ENCODE measurements around the gene SETBP1. TPM values are rescaled to one million over a fixed set of nuclear protein-coding genes. Genes with fewer than 3 reads are reported as not detected.

The SETBP1 gene
- total RNA-seq, 1 donor from 2014 or later, result 83.3 TPM

DNA sequence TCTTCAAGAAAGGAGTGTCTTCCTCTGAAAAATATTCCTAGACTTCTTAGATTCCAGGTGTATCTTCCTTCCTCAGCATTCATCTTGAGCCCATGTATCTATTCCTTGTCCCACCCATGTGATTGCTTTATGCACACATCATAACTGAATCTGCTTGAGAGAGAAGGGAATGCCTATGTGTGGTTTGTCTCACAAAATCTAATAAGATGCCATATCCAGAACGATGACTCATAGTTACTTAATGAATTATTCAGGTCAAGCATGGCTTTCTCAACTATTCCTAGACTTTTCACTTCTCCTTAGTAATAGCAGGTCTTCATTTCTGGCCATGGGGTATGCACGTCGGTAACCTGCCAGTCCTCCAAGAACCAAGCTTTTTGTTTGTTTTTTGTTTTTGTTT is 121.8 kb downstream of the SETBP1 start:
- no peak for DNase-seq
- H3K27ac Mint-ChIP-seq (ENCODE audit: unreplicated experiment), result peak overlapping the region; percentile 98
- peaks cover 52% of the 10 kb centered on the region for H3K4me1 Mint-ChIP-seq (ENCODE audit: low read depth, unreplicated experiment)
- peak overlapping the region; percentile 70 for H3K4me3 Mint-ChIP-seq (ENCODE audit: unreplicated experiment)
- H3K36me3 Mint-ChIP-seq (ENCODE audit: unreplicated experiment), result peaks cover 9% of the 10 kb centered on the region
- TF ChIP-seq, protein P1, sequence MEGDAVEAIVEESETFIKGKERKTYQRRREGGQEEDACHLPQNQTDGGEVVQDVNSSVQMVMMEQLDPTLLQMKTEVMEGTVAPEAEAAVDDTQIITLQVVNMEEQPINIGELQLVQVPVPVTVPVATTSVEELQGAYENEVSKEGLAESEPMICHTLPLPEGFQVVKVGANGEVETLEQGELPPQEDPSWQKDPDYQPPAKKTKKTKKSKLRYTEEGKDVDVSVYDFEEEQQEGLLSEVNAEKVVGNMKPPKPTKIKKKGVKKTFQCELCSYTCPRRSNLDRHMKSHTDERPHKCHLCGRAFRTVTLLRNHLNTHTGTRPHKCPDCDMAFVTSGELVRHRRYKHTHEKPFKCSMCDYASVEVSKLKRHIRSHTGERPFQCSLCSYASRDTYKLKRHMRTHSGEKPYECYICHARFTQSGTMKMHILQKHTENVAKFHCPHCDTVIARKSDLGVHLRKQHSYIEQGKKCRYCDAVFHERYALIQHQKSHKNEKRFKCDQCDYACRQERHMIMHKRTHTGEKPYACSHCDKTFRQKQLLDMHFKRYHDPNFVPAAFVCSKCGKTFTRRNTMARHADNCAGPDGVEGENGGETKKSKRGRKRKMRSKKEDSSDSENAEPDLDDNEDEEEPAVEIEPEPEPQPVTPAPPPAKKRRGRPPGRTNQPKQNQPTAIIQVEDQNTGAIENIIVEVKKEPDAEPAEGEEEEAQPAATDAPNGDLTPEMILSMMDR (IDR thresholded peaks at IDR 0.05; ENCODE audit: partially characterized antibody, unreplicated experiment), result no peak
- peaks cover 12% of the 10 kb centered on the region for H3K27me3 Mint-ChIP-seq (ENCODE audit: unreplicated experiment)
- H3K9me3 Mint-ChIP-seq (ENCODE audit: unreplicated experiment), result peaks cover 16% of the 10 kb centered on the region

DNA sequence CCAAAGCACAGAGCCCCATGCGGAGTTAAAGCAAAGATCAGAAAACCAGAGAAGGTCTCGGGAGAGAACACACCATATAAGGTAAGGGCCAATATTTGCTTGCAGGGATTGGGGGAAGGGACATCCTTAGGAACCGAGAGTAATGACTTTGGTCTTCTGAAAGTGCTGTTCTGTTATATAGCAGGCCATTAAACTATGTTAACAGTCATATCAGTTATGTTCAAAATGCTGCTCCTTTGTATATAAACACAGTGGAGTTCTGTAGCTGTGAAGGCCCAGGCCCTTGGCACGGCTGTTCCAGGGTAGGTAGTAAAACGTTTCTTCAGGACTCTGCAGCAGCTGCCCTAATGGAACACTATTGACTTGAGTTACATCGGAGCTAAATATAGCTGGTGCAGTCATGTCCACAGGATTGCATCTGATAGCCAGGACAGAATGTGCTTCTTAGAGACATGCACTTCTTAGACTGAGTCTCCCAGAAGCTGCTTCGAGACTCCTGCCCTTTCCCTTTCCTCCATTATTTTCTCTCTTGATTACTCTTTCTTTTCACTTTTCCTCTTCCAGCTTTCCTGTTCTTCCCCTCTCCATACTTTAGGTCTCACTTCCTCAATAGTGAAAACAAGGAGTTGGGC is 122.4 kb downstream of the SETBP1 start:
- no peak for DNase-seq
- Mint-ChIP-seq H3K9me3 (ENCODE audit: unreplicated experiment) (peaks cover 16% of the 10 kb centered on the region), H3K36me3 (ENCODE audit: unreplicated experiment) (peaks cover 9% of the 10 kb centered on the region), H3K27ac (ENCODE audit: unreplicated experiment) (peak overlapping the region; percentile 98), H3K27me3 (ENCODE audit: unreplicated experiment) (peaks cover 12% of the 10 kb centered on the region), H3K4me1 (ENCODE audit: low read depth, unreplicated experiment) (peaks cover 55% of the 10 kb centered on the region), H3K4me3 (ENCODE audit: unreplicated experiment) (peak overlapping the region; percentile 70)
- TF ChIP-seq, protein P1 (IDR thresholded peaks at IDR 0.05; ENCODE audit: partially characterized antibody, unreplicated experiment), result no peak

DNA sequence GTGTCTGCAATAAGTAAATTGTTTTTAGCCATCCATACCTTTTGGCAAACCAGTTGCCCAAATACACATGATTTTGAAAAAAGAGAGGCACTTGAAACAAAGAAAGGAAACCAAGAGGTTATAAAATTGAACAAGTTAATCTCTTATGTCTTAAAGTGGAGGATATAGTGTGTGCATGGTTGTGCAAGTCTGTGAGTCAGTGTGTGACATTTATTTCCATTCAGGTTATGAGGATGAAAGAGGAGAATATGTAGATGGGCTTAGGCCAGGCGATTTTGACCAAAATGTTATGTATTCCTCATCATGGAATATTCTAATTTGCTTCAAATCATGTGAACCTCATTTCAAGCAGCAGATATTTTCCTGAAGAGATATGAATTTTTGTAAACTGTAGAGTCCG is 123.3 kb downstream of the SETBP1 start:
- peak overlapping the region; percentile 30 for H3K4me3 Mint-ChIP-seq (ENCODE audit: unreplicated experiment)
- peak overlapping the region; percentile 98 for H3K27ac Mint-ChIP-seq (ENCODE audit: unreplicated experiment)
- H3K4me1 Mint-ChIP-seq (ENCODE audit: low read depth, unreplicated experiment), result peaks cover 62% of the 10 kb centered on the region
- H3K36me3 Mint-ChIP-seq (ENCODE audit: unreplicated experiment), result peaks cover 9% of the 10 kb centered on the region
- peaks cover 16% of the 10 kb centered on the region for H3K9me3 Mint-ChIP-seq (ENCODE audit: unreplicated experiment)
- no peak for DNase-seq
- peaks cover 12% of the 10 kb centered on the region for H3K27me3 Mint-ChIP-seq (ENCODE audit: unreplicated experiment)
- TF ChIP-seq, protein P1 (IDR thresholded peaks at IDR 0.05; ENCODE audit: partially characterized antibody, unreplicated experiment), result no peak

DNA sequence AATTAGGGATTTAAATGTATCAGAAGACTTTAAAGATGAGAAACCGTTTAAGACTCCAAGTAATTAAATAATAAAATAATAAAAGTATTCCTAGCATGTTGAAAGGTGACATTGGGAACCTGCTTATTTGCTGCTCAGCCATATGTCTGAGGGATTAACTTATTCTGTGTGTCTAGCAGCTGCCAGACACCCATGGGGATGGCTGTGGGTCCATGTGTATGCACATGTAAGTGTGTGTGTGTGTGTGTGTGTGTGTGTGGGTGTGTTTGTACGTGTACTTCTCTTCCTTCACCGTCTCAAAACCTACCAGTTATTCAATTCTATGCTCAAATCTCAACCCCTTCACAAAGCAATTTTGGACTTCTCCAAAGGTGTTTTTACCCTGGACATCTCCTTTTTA is 124.5 kb downstream of the SETBP1 start:
- Mint-ChIP-seq H3K9me3 (ENCODE audit: unreplicated experiment) (peaks cover 16% of the 10 kb centered on the region), H3K27ac (ENCODE audit: unreplicated experiment) (peak overlapping the region; percentile 71), H3K27me3 (ENCODE audit: unreplicated experiment) (peaks cover 12% of the 10 kb centered on the region), H3K36me3 (ENCODE audit: unreplicated experiment) (peaks cover 8% of the 10 kb centered on the region), H3K4me1 (ENCODE audit: low read depth, unreplicated experiment) (peaks cover 66% of the 10 kb centered on the region), H3K4me3 (ENCODE audit: unreplicated experiment) (peak overlapping the region; percentile 53)
- DNase-seq, result no peak
- TF ChIP-seq, protein P1 (IDR thresholded peaks at IDR 0.05; ENCODE audit: partially characterized antibody, unreplicated experiment), result no peak

DNA sequence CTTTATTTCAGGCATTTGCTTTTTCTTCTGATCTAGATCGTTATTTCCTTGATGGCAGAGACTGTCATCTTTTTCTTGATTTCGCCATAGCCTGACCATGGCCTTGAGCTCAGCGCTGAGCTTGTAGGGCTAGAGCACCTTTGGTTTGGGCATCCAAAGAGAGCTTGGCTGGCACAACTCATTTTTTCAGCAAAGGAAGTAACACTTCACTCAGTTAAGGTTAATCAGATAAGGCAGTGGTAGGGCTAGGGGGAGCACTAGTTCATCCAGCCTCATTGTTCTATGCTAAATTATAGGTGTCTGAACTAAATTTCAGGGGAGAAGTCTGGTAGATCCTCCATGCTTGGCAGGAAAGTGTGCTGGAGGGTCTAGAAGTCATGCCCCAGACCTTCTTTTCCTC is 125.0 kb downstream of the SETBP1 start:
- TF ChIP-seq, protein P1 (IDR thresholded peaks at IDR 0.05; ENCODE audit: partially characterized antibody, unreplicated experiment), result no peak
- Mint-ChIP-seq H3K4me3 (ENCODE audit: unreplicated experiment) (peak overlapping the region; percentile 53), H3K4me1 (ENCODE audit: low read depth, unreplicated experiment) (peaks cover 66% of the 10 kb centered on the region), H3K36me3 (ENCODE audit: unreplicated experiment) (peaks cover 4% of the 10 kb centered on the region), H3K27ac (ENCODE audit: unreplicated experiment) (peak overlapping the region; percentile 71), H3K9me3 (ENCODE audit: unreplicated experiment) (peaks cover 16% of the 10 kb centered on the region), H3K27me3 (ENCODE audit: unreplicated experiment) (peaks cover 15% of the 10 kb centered on the region)
- DNase-seq, result no peak

All from glutamatergic neuron (in vitro differentiated cells).